GM21576 (cell line): ENCODE measurements around the gene HIP1.
"Not testable (repeated sequence)": the region's sequence is repeated elsewhere in the genome, so short reads cannot be mapped to it uniquely, and the experiment has no call there.

Experiments
- ATAC-seq: cut with Tn5 transposase; IDR thresholded peaks from one replicate; pipeline ENCODE4 v1.9.1; 2021; ENCODE audit warnings: mild to moderate bottlenecking, moderate library complexity; ENCODE audit not compliant: unreplicated experiment

The HIP1 gene

GRCh38 chr7:75739796-75740672, 1.3 kb upstream of the HIP1 start:
- ATAC-seq: no peak

GRCh38 chr7:75738975-75739795, 444 bp upstream of the HIP1 start:
- peak; percentile 88 for ATAC-seq

- no peak for ATAC-seq
Measured at GRCh38 chr7:75737856-75738603, 711 bp downstream of the HIP1 start.

GRCh38 chr7:75735581-75736350, 3.0 kb downstream of the HIP1 start:
- no peak for ATAC-seq

- no peak for ATAC-seq
Measured at GRCh38 chr7:75734586-75735458, 3.9 kb downstream of the HIP1 start.

- ATAC-seq: no peak
Measured at GRCh38 chr7:75732764-75733630, 5.7 kb downstream of the HIP1 start.

GRCh38 chr7:75732016-75732521, 6.7 kb downstream of the HIP1 start:
- no peak for ATAC-seq

- ATAC-seq: no peak
Measured at GRCh38 chr7:75729851-75730274, 8.9 kb downstream of the HIP1 start.

- ATAC-seq: no peak
Measured at GRCh38 chr7:75727881-75728593, 10.7 kb downstream of the HIP1 start.

- ATAC-seq: not testable (repeated sequence)
Measured at GRCh38 chr7:75727351-75727750, 11.4 kb downstream of the HIP1 start.

- ATAC-seq: no peak
Measured at GRCh38 chr7:75725306-75725705, 13.4 kb downstream of the HIP1 start.

GRCh38 chr7:75723444-75723843, 15.3 kb downstream of the HIP1 start:
- ATAC-seq: no peak

- no peak for ATAC-seq
Measured at GRCh38 chr7:75722373-75722772, 16.4 kb downstream of the HIP1 start.

- ATAC-seq: not testable (repeated sequence)
Measured at GRCh38 chr7:75721922-75722321, 16.8 kb downstream of the HIP1 start.

- ATAC-seq: no peak
Measured at GRCh38 chr7:75721426-75721825, 17.3 kb downstream of the HIP1 start.

- ATAC-seq: no peak
Measured at GRCh38 chr7:75719626-75720025, 19.1 kb downstream of the HIP1 start.

- ATAC-seq: no peak
Measured at GRCh38 chr7:75718390-75719031, 20.2 kb downstream of the HIP1 start.
